Lung (tissue), 12 donors: ENCODE data around the gene IFT74. TPM values are rescaled to one million over a fixed set of nuclear protein-coding genes. Genes with fewer than 3 reads are reported as not detected.
A peak's percentile ranks its signal among the peaks of the same experiment; 100 is the strongest.

Experiments
- ATAC-seq: fragments of 200-7000 bp; cut with Tn5 transposase; one replicate; pipeline ENCODE4 v1.9.1; 2020; ENCODE audit warnings: moderate number of reproducible peaks; ENCODE audit not compliant: insufficient read depth, low FRiP score
- DNase-seq, 3 donors: peaks; one replicate each; pipeline ENCODE4 v3.0.0-alpha.2; 2013 to 2017
- H3K27ac ChIP-seq, 2 donors: one replicate each; pipeline ENCODE4 v1.5.1; 2013; ENCODE audit warnings: mild to moderate bottlenecking in 2 of 2, moderate library complexity in 2 of 2, control low read depth in 1 of 2, inconsistent platforms in 1 of 2, low read depth in 1 of 2, low read length in 1 of 2
- H3K27me3 ChIP-seq, 3 donors: one replicate each; pipeline ENCODE4 v1.5.1; 2013; ENCODE audit warnings: low read length in 2 of 3; ENCODE audit not compliant: control insufficient read depth in 3 of 3, insufficient read depth in 3 of 3
- H3K36me3 ChIP-seq, 4 donors: one replicate each; pipeline ENCODE4 v1.5.1; 2013; ENCODE audit warnings: low read length in 4 of 4, mild to moderate bottlenecking in 1 of 4, moderate library complexity in 1 of 4; ENCODE audit not compliant: control insufficient read depth in 4 of 4, insufficient read depth in 4 of 4
- H3K4me1 ChIP-seq, 5 donors: one replicate each; pipeline ENCODE4 v1.5.1; 2013; ENCODE audit warnings: low read length in 5 of 5, mild to moderate bottlenecking in 2 of 5, moderate library complexity in 1 of 5; ENCODE audit not compliant: control insufficient read depth in 5 of 5, insufficient read depth in 5 of 5
- H3K4me3 ChIP-seq: one replicate; pipeline ENCODE4 v1.5.1; 2013; ENCODE audit warnings: mild to moderate bottlenecking, control low read depth, moderate library complexity
- H3K9ac ChIP-seq, 2 donors: one replicate each; pipeline ENCODE4 v1.5.1; 2013; ENCODE audit warnings: low read length in 2 of 2, control low read depth in 1 of 2; ENCODE audit not compliant: insufficient read depth in 1 of 2
- H3K9me3 ChIP-seq, 4 donors: one replicate each; pipeline ENCODE4 v1.5.1; 2013; ENCODE audit warnings: low read length in 3 of 4, mild to moderate bottlenecking in 1 of 4, moderate library complexity in 1 of 4; ENCODE audit not compliant: control insufficient read depth in 4 of 4, insufficient read depth in 3 of 4
- CTCF ChIP-seq: IDR thresholded peaks from 2 replicates; pipeline ENCODE4 v1.5.1; 2012; ENCODE audit warnings: mild to moderate bottlenecking; ENCODE audit errors: control extremely low read depth, extremely low read depth
- WGBS, 2 donors: extraction: QIAGEN DNeasy Blood & Tissue Kit; methylation state at CpG; one replicate each; pipeline ENCODE4 v1.1.7; 2013; 5-methylcytosine and 5-hydroxymethylcytosine counted together
- polyA plus RNA-seq, 2 donors: library from polyadenylated mRNA; stranded (reverse); fragments of 200-250 nt; gene quantifications; one replicate each; pipeline ENCODE4 v1.2.1, GENCODE V29; 2013
- total RNA-seq, 2 donors: library from RNA; depleted of rRNA in 1 of 2; stranded (reverse); fragments of >200 nt in 1 of 2; gene quantifications; one replicate each; pipeline ENCODE4 v1.2.1, GENCODE V29; 2014 to 2021
- donor health status: control.
- donor health status: control.
- donor health status: Bipolar disorder and iron deficiency.
- donor health status: healthy.
- donor health status: DM: yes; HTN: yes; CAD: no.

Gene IFT74
- total and polyA plus RNA-seq, 4 donors = 6.3 to 36.9 (median 13.0) TPM

- Histone ChIP-seq H3K27ac (no peak overlapping the region), H3K4me3 (no peak overlapping the region), H3K36me3 (peaks cover 11 to 38% (median 24%) of the 10 kb centered on the region in 4 donors), H3K9ac (no peak overlapping the region), H3K27me3 (no peaks in the 10 kb centered on the region), H3K9me3 (peaks cover 0 to 3% (median 0%) of the 10 kb centered on the region in 4 donors), H3K4me1 (no peaks in the 10 kb centered on the region)
- no peak for DNase-seq
- TF ChIP-seq CTCF = no peak
- ATAC-seq = no peak
These were observed 63.4 kb downstream of the IFT74 start for GRCh38 chr9:27019589-27019988.

GRCh38 chr9:27022920-27023319, 66.7 kb downstream of the IFT74 start:
- no peak for ATAC-seq

GRCh38 chr9:27029186-27029585, 73.0 kb downstream of the IFT74 start:
- Histone ChIP-seq H3K4me1 (no peaks in the 10 kb centered on the region), H3K27ac (no peak overlapping the region), H3K9me3 (peaks cover 0 to 3% (median 0%) of the 10 kb centered on the region in 4 donors), H3K36me3 (peaks cover 0 to 15% (median 6%) of the 10 kb centered on the region in 4 donors), H3K4me3 (no peak overlapping the region), H3K9ac (no peak overlapping the region), H3K27me3 (no peaks in the 10 kb centered on the region)
- 72 to 77% methylated on average over 7 of the region's 7 CpGs for WGBS, 2 donors
- DNase-seq (no peak), ATAC-seq (no peak)
- TF ChIP-seq CTCF = no peak

More at GRCh38 chr9:27022920-27023319, 66.7 kb downstream of the IFT74 start:
- Histone ChIP-seq H3K4me3 (no peak overlapping the region), H3K36me3 (peaks cover 5 to 38% (median 21%) of the 10 kb centered on the region in 4 donors), H3K9me3 (peaks cover 0 to 3% (median 0%) of the 10 kb centered on the region in 4 donors), H3K27ac (no peak overlapping the region), H3K27me3 (no peaks in the 10 kb centered on the region), H3K9ac (no peak overlapping the region), H3K4me1 (no peaks in the 10 kb centered on the region)
- no peak for TF ChIP-seq CTCF
- no peak for DNase-seq
- 87 to 90% methylated on average over 5 of the region's 5 CpGs for WGBS, 2 donors

- WGBS, 2 donors = 9 to 10% methylated on average over 4 of the region's 4 CpGs
These were observed 77.7 kb downstream of the IFT74 start for GRCh38 chr9:27033815-27034403.

More at GRCh38 chr9:27033815-27034403, 77.7 kb downstream of the IFT74 start:
- H3K27me3 ChIP-seq = no peaks in the 10 kb centered on the region
- no peak overlapping the region for H3K4me3 ChIP-seq
- TF ChIP-seq CTCF = peak; percentile 60
- no peak overlapping the region for H3K27ac ChIP-seq
- H3K4me1 ChIP-seq = no peaks in the 10 kb centered on the region
- no peaks in the 10 kb centered on the region for H3K9me3 ChIP-seq
- peaks cover 0 to 11% (median 5%) of the 10 kb centered on the region in 4 donors for H3K36me3 ChIP-seq
- DNase-seq (peak; percentile 41 to 65 (median 63)), ATAC-seq (peak; percentile 73)
- H3K9ac ChIP-seq = no peak overlapping the region
